NB4 (cell line): ENCODE data around the gene CHCHD6.

Experiments
- POLR2A ChIP-seq: IDR thresholded peaks from 2 replicates; pipeline ENCODE4 v1.6.1; 2011; ENCODE audit warnings: mild to moderate bottlenecking; ENCODE audit not compliant: insufficient read length; ENCODE audit errors: extremely low read depth
- TF ChIP-seq, protein P1 (sequence below): IDR thresholded peaks from one replicate; pipeline ENCODE4 v1.5.1; 2012; ENCODE audit warnings: low read depth, low read length
- TF ChIP-seq, protein P2 (sequence below): IDR thresholded peaks from 2 replicates; pipeline ENCODE4 v1.6.1; 2011; ENCODE audit warnings: low read depth, low read length

DNA sequence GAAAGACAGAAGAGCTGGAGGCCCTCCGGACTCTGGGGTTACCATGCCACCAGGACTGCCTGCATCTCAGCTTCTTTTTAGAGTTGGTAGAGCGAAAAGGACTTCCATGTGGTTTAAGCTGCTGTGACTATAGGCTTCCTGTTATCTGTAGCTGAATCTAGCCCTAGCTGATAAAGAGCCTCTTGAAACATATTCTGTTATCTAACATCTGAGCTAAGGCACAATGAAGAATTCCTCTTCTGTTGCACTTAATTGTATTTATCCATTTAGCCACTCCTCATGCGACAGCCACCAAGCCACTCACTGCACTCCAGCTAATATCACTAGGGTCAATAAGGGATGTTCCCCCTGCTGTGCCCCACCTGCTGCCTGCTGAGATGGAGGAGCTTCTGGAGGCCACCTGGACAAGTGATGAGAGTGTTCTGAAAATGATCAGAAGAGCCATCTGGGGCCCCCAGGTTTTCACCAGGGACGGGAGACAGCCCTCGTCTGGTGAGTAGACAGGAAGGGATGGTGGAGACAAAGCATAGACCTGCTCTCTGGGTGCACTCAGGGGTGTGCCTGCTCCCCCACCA is 184.2 kb downstream of the CHCHD6 start:
- TF ChIP-seq, protein P1, sequence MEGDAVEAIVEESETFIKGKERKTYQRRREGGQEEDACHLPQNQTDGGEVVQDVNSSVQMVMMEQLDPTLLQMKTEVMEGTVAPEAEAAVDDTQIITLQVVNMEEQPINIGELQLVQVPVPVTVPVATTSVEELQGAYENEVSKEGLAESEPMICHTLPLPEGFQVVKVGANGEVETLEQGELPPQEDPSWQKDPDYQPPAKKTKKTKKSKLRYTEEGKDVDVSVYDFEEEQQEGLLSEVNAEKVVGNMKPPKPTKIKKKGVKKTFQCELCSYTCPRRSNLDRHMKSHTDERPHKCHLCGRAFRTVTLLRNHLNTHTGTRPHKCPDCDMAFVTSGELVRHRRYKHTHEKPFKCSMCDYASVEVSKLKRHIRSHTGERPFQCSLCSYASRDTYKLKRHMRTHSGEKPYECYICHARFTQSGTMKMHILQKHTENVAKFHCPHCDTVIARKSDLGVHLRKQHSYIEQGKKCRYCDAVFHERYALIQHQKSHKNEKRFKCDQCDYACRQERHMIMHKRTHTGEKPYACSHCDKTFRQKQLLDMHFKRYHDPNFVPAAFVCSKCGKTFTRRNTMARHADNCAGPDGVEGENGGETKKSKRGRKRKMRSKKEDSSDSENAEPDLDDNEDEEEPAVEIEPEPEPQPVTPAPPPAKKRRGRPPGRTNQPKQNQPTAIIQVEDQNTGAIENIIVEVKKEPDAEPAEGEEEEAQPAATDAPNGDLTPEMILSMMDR: no peak
- TF ChIP-seq POLR2A: no peak
- TF ChIP-seq, protein P2, sequence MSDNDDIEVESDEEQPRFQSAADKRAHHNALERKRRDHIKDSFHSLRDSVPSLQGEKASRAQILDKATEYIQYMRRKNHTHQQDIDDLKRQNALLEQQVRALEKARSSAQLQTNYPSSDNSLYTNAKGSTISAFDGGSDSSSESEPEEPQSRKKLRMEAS: no peak
